Measurements from ENCODE around the gene NRG4.

GRCh38 chr15:75924576-75924975 lies 87.6 kb downstream of the NRG4 start:
- TF ChIP-seq POLR2A (IDR thresholded peaks at IDR 0.05), result no peak
- TF ChIP-seq CTCF (IDR thresholded peaks at IDR 0.05), result no peak

Measured in ovary (tissue), 3 donors.